Right atrium auricular region (tissue), 2 donors: Measurements from ENCODE around the gene GNAO1. TPM values are rescaled to one million over a fixed set of nuclear protein-coding genes. Genes with fewer than 3 reads are reported as not detected.
A peak's percentile ranks its signal among the peaks of the same experiment; 100 is the strongest.

ENCODE experiments used
- DNase-seq: peaks from one replicate; pipeline ENCODE4 v3.0.0-alpha.2; 2019; ENCODE audit warnings: low spot score
- H3K27ac ChIP-seq, 2 donors: fragments of 200-600 bp; sonication (generic); 1 replicate in 1 of 2; 2 replicates in 1 of 2; pipeline ENCODE4 v1.5.1; 2016 to 2019
- H3K27me3 ChIP-seq, 2 donors: fragments of 200-600 bp; sonication (generic); one replicate each; pipeline versions ENCODE4 v1.5.1 to v1.6.0; 2017 to 2019
- H3K36me3 ChIP-seq: fragments of 200-600 bp; sonication (generic); one replicate; pipeline ENCODE4 v1.5.1; 2016
- H3K4me1 ChIP-seq, 2 donors: fragments of 200-600 bp; sonication (generic); one replicate each; pipeline versions ENCODE4 v1.5.1 to v1.6.0; 2017 to 2019
- H3K4me3 ChIP-seq, 2 donors: fragments of 200-600 bp; sonication (generic); 1 replicate in 1 of 2; 2 replicates in 1 of 2; pipeline ENCODE4 v1.5.1; 2017 to 2019; ENCODE audit warnings: mild to moderate bottlenecking in 1 of 2, moderate library complexity in 1 of 2
- H3K9me3 ChIP-seq, 2 donors: fragments of 200-600 bp; sonication (generic); one replicate each; pipeline ENCODE4 v1.5.1; 2019
- CTCF ChIP-seq, 2 donors: fragments of 200-600 bp; sonication (generic); IDR thresholded peaks; one replicate each; pipeline ENCODE4 v1.5.1; 2019; ENCODE audit warnings: antibody characterized with exemption in 2 of 2
- total RNA-seq, 2 donors: library from RNA; depleted of rRNA; stranded (reverse); fragments of >200 nt; gene quantifications; one replicate each; pipeline ENCODE4 v1.1.0, GENCODE V29; 2016

Gene GNAO1
- total RNA-seq, 2 donors from 2014 or later: 43.1 to 54.8 TPM

- no peaks in the 10 kb centered on the region for H3K36me3 ChIP-seq
- H3K27ac ChIP-seq: peak overlapping the region; percentile 89 to 93
- no peaks in the 10 kb centered on the region for H3K9me3 ChIP-seq
- DNase-seq: no peak
- H3K27me3 ChIP-seq: no peaks in the 10 kb centered on the region
- peak overlapping the region; percentile 51 to 69 for H3K4me3 ChIP-seq
- TF ChIP-seq CTCF (IDR thresholded peaks at IDR 0.05): no peak
- H3K4me1 ChIP-seq: peaks cover 0 to 39% of the 10 kb centered on the region in 2 donors
Measured at GRCh38 chr16:56190677-56191155, 573 bp upstream of the GNAO1 start.

GRCh38 chr16:56191835-56192634, 746 bp downstream of the GNAO1 start:
- peak in 1 of 2 donors; percentile 19 for TF ChIP-seq CTCF (IDR thresholded peaks at IDR 0.05)
- Histone ChIP-seq H3K36me3 (no peaks in the 10 kb centered on the region), H3K27me3 (no peaks in the 10 kb centered on the region), H3K4me3 (peak overlapping the region; percentile 56 to 73), H3K27ac (peak overlapping the region; percentile 93 to 95), H3K4me1 (peaks cover 0 to 41% of the 10 kb centered on the region in 2 donors), H3K9me3 (no peaks in the 10 kb centered on the region)
- no peak for DNase-seq

DNA sequence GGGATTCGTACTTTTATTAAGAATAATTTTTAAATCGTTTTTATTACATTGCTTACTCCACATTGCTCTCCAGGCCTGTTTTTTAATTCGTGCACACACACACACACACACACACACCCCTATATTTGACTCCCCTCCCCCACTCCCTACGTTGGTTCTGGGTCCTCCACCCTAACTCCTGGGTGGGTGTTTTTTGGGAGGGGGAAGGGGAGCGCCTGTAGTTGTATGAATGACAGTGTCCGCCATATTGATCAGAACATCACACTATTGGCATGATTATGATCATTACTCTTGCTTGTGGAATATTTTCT, 1.3 kb downstream of the GNAO1 start:
- no peak for TF ChIP-seq CTCF (IDR thresholded peaks at IDR 0.05)
- DNase-seq: no peak
- Histone ChIP-seq H3K4me3 (peak overlapping the region; percentile 56 to 73), H3K4me1 (peaks cover 0 to 41% of the 10 kb centered on the region in 2 donors), H3K27me3 (no peaks in the 10 kb centered on the region), H3K9me3 (no peaks in the 10 kb centered on the region), H3K27ac (peak overlapping the region; percentile 93 to 95), H3K36me3 (no peaks in the 10 kb centered on the region)

DNA sequence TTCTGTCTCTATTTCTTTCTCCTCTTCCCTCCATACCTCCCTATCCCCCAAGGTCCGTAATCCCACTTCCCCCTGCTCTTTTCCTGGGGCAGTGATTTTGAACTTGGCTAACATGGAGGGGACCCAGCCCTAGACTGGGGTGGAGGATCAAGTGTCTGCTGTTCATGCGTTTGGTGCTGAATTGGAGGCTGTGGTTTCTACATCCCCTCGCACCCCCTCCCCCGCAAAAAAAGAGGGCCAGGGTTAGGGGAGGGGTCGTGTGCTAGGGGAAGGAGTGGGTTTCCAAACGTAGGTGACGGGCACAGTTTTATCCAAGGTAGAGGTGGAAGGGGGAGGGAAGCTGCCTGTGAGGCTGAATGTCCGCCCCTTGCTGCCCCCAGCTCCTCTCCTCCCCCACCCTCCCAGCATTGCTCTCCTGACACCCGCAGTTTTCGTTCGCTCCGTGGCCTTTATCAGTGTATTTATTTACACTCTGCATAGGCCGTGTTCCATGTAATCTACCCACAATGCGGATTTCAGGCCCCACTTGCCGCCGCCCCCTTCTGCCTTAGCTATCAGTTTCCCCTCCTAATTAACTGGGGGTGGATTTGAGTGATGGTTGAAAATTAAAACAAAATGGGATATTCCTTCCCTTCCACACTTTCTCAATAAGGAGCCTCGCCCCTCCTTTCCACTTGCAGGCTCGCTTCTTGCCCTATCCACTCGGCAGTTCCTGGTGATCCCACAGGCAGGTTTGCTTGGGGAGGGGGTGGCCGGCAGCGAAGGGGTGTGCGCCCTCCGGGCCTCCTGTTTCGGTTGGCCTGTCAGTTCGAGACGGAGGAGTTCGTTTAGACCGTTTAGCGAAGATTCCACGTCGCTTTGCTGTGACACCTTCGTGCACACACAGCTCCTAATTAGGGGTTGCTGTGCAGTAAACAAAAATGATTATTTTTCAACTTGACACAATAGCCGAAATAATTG, 2.0 kb downstream of the GNAO1 start:
- no peak for TF ChIP-seq CTCF (IDR thresholded peaks at IDR 0.05)
- no peaks in the 10 kb centered on the region for H3K27me3 ChIP-seq
- H3K36me3 ChIP-seq: no peaks in the 10 kb centered on the region
- no peaks in the 10 kb centered on the region for H3K9me3 ChIP-seq
- H3K27ac ChIP-seq: peak overlapping the region; percentile 93 to 95
- DNase-seq: no peak
- peaks cover under 1 to 47% of the 10 kb centered on the region in 2 donors for H3K4me1 ChIP-seq
- peak overlapping the region; percentile 56 to 73 for H3K4me3 ChIP-seq

DNA sequence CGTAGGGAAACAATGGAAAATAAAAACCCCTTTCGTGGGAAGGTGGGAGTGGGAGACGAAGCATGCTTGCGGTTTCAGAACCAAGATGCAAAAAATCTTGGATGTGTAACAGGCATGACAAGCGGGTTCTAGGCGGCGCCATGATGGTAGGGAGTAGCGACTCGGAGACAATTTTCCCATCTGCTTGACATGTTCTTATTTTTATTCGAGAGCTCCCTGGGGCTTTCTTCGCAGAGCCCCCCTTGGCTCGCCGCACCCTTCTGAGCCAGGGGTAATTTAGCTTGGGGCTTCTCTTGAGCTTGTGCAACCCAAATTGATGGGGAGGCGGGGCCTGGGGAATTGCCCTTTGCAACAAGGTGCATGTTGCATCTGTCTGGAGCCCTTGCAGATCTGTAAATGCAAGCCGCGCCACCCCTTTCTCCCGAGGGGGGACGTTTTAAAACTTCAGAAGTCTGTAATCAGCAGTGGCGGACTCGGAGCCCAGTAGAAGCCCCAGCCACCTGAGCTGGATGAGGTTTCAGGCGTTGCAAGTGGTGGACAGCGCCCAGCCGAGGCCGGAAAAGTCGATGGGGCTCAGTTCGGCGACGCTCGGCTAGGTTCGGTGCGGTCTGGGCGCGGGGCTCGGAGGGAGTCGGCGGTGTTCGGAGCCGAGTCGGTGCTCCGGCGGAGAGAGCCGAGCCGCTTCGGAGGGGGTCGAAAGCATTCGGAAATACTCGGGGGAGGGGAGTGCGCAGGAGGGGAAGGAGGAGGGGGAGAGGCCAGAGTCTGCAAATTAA, 2.9 kb downstream of the GNAO1 start:
- Histone ChIP-seq H3K36me3 (no peaks in the 10 kb centered on the region), H3K27ac (peak overlapping the region in 1 of 2 donors; percentile 4), H3K4me3 (peak overlapping the region; percentile 20 to 39), H3K27me3 (no peaks in the 10 kb centered on the region), H3K4me1 (peaks cover 5 to 48% of the 10 kb centered on the region in 2 donors), H3K9me3 (no peaks in the 10 kb centered on the region)
- peak; percentile 83 for DNase-seq
- peak in 1 of 2 donors; percentile 37 for TF ChIP-seq CTCF (IDR thresholded peaks at IDR 0.05)
